Loucy (cell line): ENCODE results near the gene TMEM30B.

Source experiments
- H2AFZ ChIP-seq: fragments of 200-600 bp; sonication (generic); 2 replicates; pipeline ENCODE4 v1.6.0; 2016; ENCODE audit warnings: antibody characterized with exemption, mild to moderate bottlenecking, low read length, moderate library complexity
- H3F3A ChIP-seq: fragments of 200-600 bp; 2 replicates; pipeline ENCODE4 v1.6.0; 2016; ENCODE audit warnings: antibody characterized with exemption, low read depth, mild to moderate bottlenecking
- H3K27me3 ChIP-seq: fragments of 200-600 bp; sonication (generic); 2 replicates; pipeline ENCODE4 v1.6.1; 2014; ENCODE audit warnings: low read length, mild to moderate bottlenecking; ENCODE audit not compliant: insufficient read depth, poor library complexity, severe bottlenecking
- H3K36me3 ChIP-seq: fragments of 200-600 bp; sonication (generic); 2 replicates; pipeline ENCODE4 v1.6.1; 2016; ENCODE audit warnings: low read length; ENCODE audit not compliant: insufficient read depth
- H3K4me1 ChIP-seq: fragments of 200-600 bp; sonication (generic); 2 replicates; pipeline ENCODE4 v1.5.1; 2014; ENCODE audit warnings: low read length, mild to moderate bottlenecking; ENCODE audit not compliant: insufficient read depth, poor library complexity, severe bottlenecking
- H3K4me2 ChIP-seq: fragments of 200-600 bp; sonication (generic); 2 replicates; pipeline ENCODE4 v1.6.0; 2014; ENCODE audit warnings: antibody characterized with exemption, low read length, low read depth, mild to moderate bottlenecking; ENCODE audit not compliant: poor library complexity, severe bottlenecking
- H3K4me3 ChIP-seq: fragments of 200-600 bp; sonication (generic); 2 replicates; pipeline ENCODE4 v1.5.1; 2014; ENCODE audit warnings: low read length, mild to moderate bottlenecking, mixed read lengths; ENCODE audit not compliant: poor library complexity, severe bottlenecking
- H3K79me2 ChIP-seq: fragments of 200-600 bp; sonication (generic); 2 replicates; pipeline ENCODE4 v1.6.1; 2014; ENCODE audit warnings: low read length; ENCODE audit not compliant: insufficient read depth
- H3K9ac ChIP-seq: fragments of 200-600 bp; sonication (generic); 2 replicates; pipeline ENCODE4 v1.6.0; 2014; ENCODE audit warnings: mild to moderate bottlenecking, low read depth, low read length, moderate library complexity; ENCODE audit not compliant: poor library complexity, severe bottlenecking
- H3K9me2 ChIP-seq: fragments of 200-600 bp; sonication (generic); replicated peaks from 2 replicates; pipeline ENCODE4 v1.6.1; 2016; ENCODE audit warnings: low read depth, low read length, mixed read lengths
- H3K9me3 ChIP-seq: fragments of 200-600 bp; sonication (generic); 2 replicates; pipeline ENCODE4 v1.6.1; 2014; ENCODE audit warnings: mild to moderate bottlenecking, antibody characterized with exemption, low read length, low read depth; ENCODE audit not compliant: insufficient read depth
- H4K20me1 ChIP-seq: fragments of 200-600 bp; sonication (generic); 2 replicates; pipeline ENCODE4 v1.6.0; 2014; ENCODE audit warnings: antibody characterized with exemption, low read length, mild to moderate bottlenecking; ENCODE audit not compliant: insufficient read depth, poor library complexity, severe bottlenecking
- EZH2phosphoT487 ChIP-seq: fragments of 200-600 bp; IDR thresholded peaks from 2 replicates; pipeline ENCODE4 v1.6.1; 2018; ENCODE audit warnings: antibody characterized with exemption, mild to moderate bottlenecking, moderate library complexity, borderline replicate concordance
- TF ChIP-seq, protein P1 (sequence below): fragments of 200-600 bp; sonication (generic); conservative IDR thresholded peaks from 2 replicates; pipeline ENCODE4 v1.5.1; 2014; ENCODE audit warnings: mild to moderate bottlenecking, antibody characterized with exemption, low read length

The TMEM30B gene

GRCh38 chr14:61256826-61257468, 24.2 kb downstream of the TMEM30B start:
- Histone ChIP-seq H3K4me1 (peaks cover 7% of the 10 kb centered on the region), H3K27me3 (no peaks in the 10 kb centered on the region), H4K20me1 (no peaks in the 10 kb centered on the region), H3K4me3 (no peak overlapping the region), H2AFZ (no peak overlapping the region), H3K9me2 (no peaks in the 10 kb centered on the region), H3K9me3 (no peaks in the 10 kb centered on the region), H3K79me2 (no peaks in the 10 kb centered on the region), H3K36me3 (no peaks in the 10 kb centered on the region), H3K9ac (no peak overlapping the region), H3F3A (no peaks in the 10 kb centered on the region), H3K4me2 (no peak overlapping the region)
- no peak for TF ChIP-seq EZH2phosphoT487
- TF ChIP-seq, protein P1, sequence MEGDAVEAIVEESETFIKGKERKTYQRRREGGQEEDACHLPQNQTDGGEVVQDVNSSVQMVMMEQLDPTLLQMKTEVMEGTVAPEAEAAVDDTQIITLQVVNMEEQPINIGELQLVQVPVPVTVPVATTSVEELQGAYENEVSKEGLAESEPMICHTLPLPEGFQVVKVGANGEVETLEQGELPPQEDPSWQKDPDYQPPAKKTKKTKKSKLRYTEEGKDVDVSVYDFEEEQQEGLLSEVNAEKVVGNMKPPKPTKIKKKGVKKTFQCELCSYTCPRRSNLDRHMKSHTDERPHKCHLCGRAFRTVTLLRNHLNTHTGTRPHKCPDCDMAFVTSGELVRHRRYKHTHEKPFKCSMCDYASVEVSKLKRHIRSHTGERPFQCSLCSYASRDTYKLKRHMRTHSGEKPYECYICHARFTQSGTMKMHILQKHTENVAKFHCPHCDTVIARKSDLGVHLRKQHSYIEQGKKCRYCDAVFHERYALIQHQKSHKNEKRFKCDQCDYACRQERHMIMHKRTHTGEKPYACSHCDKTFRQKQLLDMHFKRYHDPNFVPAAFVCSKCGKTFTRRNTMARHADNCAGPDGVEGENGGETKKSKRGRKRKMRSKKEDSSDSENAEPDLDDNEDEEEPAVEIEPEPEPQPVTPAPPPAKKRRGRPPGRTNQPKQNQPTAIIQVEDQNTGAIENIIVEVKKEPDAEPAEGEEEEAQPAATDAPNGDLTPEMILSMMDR: no peak

DNA sequence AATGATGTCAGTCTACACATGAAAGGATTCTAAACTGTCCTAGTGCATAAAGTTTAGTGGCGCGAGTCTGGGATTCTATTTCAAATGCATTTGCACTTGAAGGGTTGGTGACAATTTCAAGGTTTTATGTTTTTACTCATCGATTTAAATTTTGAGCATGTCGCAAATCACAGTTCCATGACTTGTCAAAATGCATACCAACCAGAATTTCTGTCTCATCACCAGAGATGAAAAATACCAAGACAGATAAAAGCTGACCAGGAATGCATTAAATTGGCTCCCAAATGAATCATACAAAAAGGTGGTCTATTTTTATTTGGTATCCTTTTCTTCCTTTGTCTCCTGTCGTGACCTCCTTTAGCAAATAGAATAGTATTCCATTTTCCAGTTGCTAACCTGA, 25.2 kb downstream of the TMEM30B start:
- TF ChIP-seq, protein P1: no peak
- TF ChIP-seq EZH2phosphoT487: no peak
- Histone ChIP-seq H3F3A (no peaks in the 10 kb centered on the region), H3K36me3 (no peaks in the 10 kb centered on the region), H4K20me1 (no peaks in the 10 kb centered on the region), H3K9ac (no peak overlapping the region), H3K9me3 (no peaks in the 10 kb centered on the region), H3K9me2 (no peaks in the 10 kb centered on the region), H3K4me2 (no peak overlapping the region), H3K27me3 (no peaks in the 10 kb centered on the region), H3K4me1 (peaks cover 7% of the 10 kb centered on the region), H3K79me2 (no peaks in the 10 kb centered on the region), H3K4me3 (no peak overlapping the region), H2AFZ (no peak overlapping the region)

GRCh38 chr14:61254808-61255526, 26.2 kb downstream of the TMEM30B start:
- Histone ChIP-seq H3K4me2 (no peak overlapping the region), H3K79me2 (no peaks in the 10 kb centered on the region), H3K36me3 (no peaks in the 10 kb centered on the region), H3K9me2 (no peaks in the 10 kb centered on the region), H3K4me1 (peaks cover 7% of the 10 kb centered on the region), H3F3A (no peaks in the 10 kb centered on the region), H3K9ac (no peak overlapping the region), H4K20me1 (no peaks in the 10 kb centered on the region), H3K27me3 (no peaks in the 10 kb centered on the region), H3K9me3 (no peaks in the 10 kb centered on the region), H3K4me3 (no peak overlapping the region), H2AFZ (0 out of 2 replicates have a peak overlapping the region, but pooled peaks have one; percentile 44)
- TF ChIP-seq, protein P1: no peak
- TF ChIP-seq EZH2phosphoT487: no peak
